Stomach (tissue), 9 donors: ENCODE results near the gene PRKG1. TPM values are rescaled to one million over a fixed set of nuclear protein-coding genes. Genes with fewer than 3 reads are reported as not detected.
A peak's percentile ranks its signal among the peaks of the same experiment; 100 is the strongest.

Source experiments
- DNase-seq, 2 donors: peaks; one replicate each; pipeline versions ENCODE4 v3.0.0 to v3.0.0-alpha.2; 2013 to 2019
- H3K27ac ChIP-seq, 5 donors: fragments of 200-600 bp in 4 of 5; sonication (generic) in 4 of 5; one replicate each; pipeline ENCODE4 v1.5.1; 2013 to 2019; ENCODE audit warnings: mild to moderate bottlenecking in 1 of 5, moderate library complexity in 1 of 5
- H3K27me3 ChIP-seq, 3 donors: fragments of 200-600 bp; sonication (generic); one replicate each; pipeline ENCODE4 v1.5.1; 2017 to 2019; ENCODE audit warnings: mixed run types in 1 of 3
- H3K36me3 ChIP-seq, 4 donors: fragments of 200-600 bp; sonication (generic); 1 replicate in 3 of 4; 2 replicates in 1 of 4; pipeline ENCODE4 v1.5.1; 2016 to 2019
- H3K4me1 ChIP-seq, 4 donors: fragments of 200-600 bp; sonication (generic); one replicate each; pipeline ENCODE4 v1.5.1; 2016 to 2019
- H3K4me3 ChIP-seq, 4 donors: fragments of 200-600 bp; sonication (generic) in 3 of 4; one replicate each; pipeline ENCODE4 v1.5.1; 2016 to 2019; ENCODE audit warnings: mild to moderate bottlenecking in 1 of 4
- H3K9me3 ChIP-seq, 4 donors: fragments of 200-600 bp; sonication (generic); one replicate each; pipeline ENCODE4 v1.5.1; 2016 to 2019
- EP300 ChIP-seq: sonication (generic); formaldehyde crosslinking; IDR thresholded peaks from one replicate; pipeline ENCODE4 v1.6.1; 2017; ENCODE audit warnings: antibody characterized with exemption
- POLR2A ChIP-seq, 4 donors: fragments of 450-650 bp; IDR thresholded peaks; one replicate each; pipeline ENCODE4 v1.6.1; 2016; ENCODE audit warnings: antibody characterized with exemption in 4 of 4, control low read depth in 2 of 4, mild to moderate bottlenecking in 1 of 4, moderate library complexity in 1 of 4
- POLR2AphosphoS5 ChIP-seq, 3 donors: sonication (generic); formaldehyde crosslinking; IDR thresholded peaks; one replicate each; pipeline ENCODE4 v1.6.1; 2016; ENCODE audit warnings: antibody characterized with exemption in 3 of 3
- WGBS, 5 donors: extraction: QIAGEN DNeasy Blood & Tissue Kit in 3 of 5; methylation state at CpG; one replicate each; pipeline versions ENCODE4 v1.1.5 to v1.1.7; 2013 to 2018; 5-methylcytosine and 5-hydroxymethylcytosine counted together
- intact Hi-C: fragments of 100-400 bp; cut with DNase I; formaldehyde crosslinking; loops from one replicate; pipeline ENCODE4 v1.15.1; 2023; ENCODE audit warnings: low total_unique reads
- polyA plus RNA-seq, 3 donors: library from polyadenylated mRNA; stranded (reverse); fragments of 200-250 nt; gene quantifications; one replicate each; pipeline ENCODE4 v1.2.3, GENCODE V29; 2013
- total RNA-seq, 5 donors: library from RNA; depleted of rRNA; stranded (reverse); fragments of >200 nt; gene quantifications; one replicate each; pipeline versions ENCODE4 v1.1.0 to v1.2.3, GENCODE V29; 2014 to 2016
- TF ChIP-seq, protein P1 (sequence below), 7 experiments: fragments of 450-650 bp in 4 of 7; fragments of 200-600 bp in 3 of 7; sonication (generic) in 3 of 7; IDR thresholded peaks; one replicate each; pipeline ENCODE4 v1.5.1; 2016 to 2019; ENCODE audit warnings: antibody characterized with exemption in 7 of 7, control low read depth in 2 of 7, mild to moderate bottlenecking in 1 of 7
- donor health status: healthy with polysubstance abuse.
- donor health status: Bipolar disorder and iron deficiency.
- donor health status: healthy.

The PRKG1 gene
- total and polyA plus RNA-seq, 8 donors = 1.5 to 89.2 (median 14.3) TPM

DNA sequence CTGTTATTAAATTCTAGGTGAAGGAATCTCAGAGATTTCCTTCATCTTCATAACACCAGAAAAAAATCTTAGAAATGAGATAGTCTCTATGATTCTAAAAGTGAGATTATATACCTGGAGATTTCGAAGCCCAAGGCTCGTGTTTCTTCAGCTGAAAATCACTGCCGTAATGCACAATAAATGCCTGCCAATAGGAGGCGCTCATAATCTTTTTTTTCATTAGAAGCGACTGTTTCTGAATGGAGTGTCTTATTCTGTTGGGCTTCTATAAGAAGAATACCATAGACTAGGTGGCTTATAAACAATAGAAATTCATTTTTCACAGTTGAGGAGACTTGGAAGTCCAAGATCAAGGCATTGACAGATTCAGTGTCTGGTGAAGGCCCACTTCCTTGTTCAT lies 294.7 kb downstream of the PRKG1 start:
- TF ChIP-seq POLR2AphosphoS5 (IDR thresholded peaks at IDR 0.05) (no peak), EP300 (no peak), POLR2A (IDR thresholded peaks at IDR 0.05) (no peak)
- TF ChIP-seq, protein P1, sequence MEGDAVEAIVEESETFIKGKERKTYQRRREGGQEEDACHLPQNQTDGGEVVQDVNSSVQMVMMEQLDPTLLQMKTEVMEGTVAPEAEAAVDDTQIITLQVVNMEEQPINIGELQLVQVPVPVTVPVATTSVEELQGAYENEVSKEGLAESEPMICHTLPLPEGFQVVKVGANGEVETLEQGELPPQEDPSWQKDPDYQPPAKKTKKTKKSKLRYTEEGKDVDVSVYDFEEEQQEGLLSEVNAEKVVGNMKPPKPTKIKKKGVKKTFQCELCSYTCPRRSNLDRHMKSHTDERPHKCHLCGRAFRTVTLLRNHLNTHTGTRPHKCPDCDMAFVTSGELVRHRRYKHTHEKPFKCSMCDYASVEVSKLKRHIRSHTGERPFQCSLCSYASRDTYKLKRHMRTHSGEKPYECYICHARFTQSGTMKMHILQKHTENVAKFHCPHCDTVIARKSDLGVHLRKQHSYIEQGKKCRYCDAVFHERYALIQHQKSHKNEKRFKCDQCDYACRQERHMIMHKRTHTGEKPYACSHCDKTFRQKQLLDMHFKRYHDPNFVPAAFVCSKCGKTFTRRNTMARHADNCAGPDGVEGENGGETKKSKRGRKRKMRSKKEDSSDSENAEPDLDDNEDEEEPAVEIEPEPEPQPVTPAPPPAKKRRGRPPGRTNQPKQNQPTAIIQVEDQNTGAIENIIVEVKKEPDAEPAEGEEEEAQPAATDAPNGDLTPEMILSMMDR (IDR thresholded peaks at IDR 0.05) = no peak
- H3K4me3 ChIP-seq = no peak overlapping the region
- no peaks in the 10 kb centered on the region for H3K9me3 ChIP-seq
- no peaks in the 10 kb centered on the region for H3K27me3 ChIP-seq
- no peak for DNase-seq
- peaks cover 0 to 6% (median 0%) of the 10 kb centered on the region in 4 donors for H3K4me1 ChIP-seq
- no peak overlapping the region for H3K27ac ChIP-seq
- intact Hi-C loops = no loop called here
- H3K36me3 ChIP-seq = no peaks in the 10 kb centered on the region
- WGBS, 5 donors = 86 to 92% (median 90%) methylated on average over 5 of the region's 5 CpGs

DNA sequence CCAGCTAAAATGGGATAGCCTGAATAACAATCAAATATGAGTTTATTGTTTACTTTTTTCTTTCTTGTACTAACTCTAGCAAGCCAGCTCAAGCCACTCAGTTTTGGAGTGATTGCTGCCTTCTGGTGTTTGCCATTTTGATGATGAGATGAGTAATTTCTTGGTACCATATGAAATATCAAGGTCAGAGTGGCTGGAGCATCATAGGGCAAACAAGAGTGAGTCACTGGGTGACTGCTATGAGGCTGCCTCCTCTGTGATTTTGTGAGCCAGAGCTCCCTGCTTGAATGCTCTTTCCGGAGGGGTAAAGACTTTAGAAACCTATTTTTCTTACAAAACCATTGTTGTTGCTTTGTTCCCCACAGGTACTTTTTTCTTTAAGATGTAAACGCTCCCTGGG lies 295.6 kb downstream of the PRKG1 start:
- no peaks in the 10 kb centered on the region for H3K36me3 ChIP-seq
- no peak overlapping the region for H3K27ac ChIP-seq
- H3K9me3 ChIP-seq = no peaks in the 10 kb centered on the region
- intact Hi-C loops = no loop called here
- peaks cover 0 to 6% (median 0%) of the 10 kb centered on the region in 4 donors for H3K4me1 ChIP-seq
- H3K4me3 ChIP-seq = no peak overlapping the region
- no peaks in the 10 kb centered on the region for H3K27me3 ChIP-seq
- TF ChIP-seq POLR2A (IDR thresholded peaks at IDR 0.05) (no peak), POLR2AphosphoS5 (IDR thresholded peaks at IDR 0.05) (no peak), EP300 (no peak)
- TF ChIP-seq, protein P1 (IDR thresholded peaks at IDR 0.05) = no peak
- DNase-seq = no peak
- WGBS, 5 donors = 87 to 94% (median 90%) methylated on average over 2 of the region's 2 CpGs

DNA sequence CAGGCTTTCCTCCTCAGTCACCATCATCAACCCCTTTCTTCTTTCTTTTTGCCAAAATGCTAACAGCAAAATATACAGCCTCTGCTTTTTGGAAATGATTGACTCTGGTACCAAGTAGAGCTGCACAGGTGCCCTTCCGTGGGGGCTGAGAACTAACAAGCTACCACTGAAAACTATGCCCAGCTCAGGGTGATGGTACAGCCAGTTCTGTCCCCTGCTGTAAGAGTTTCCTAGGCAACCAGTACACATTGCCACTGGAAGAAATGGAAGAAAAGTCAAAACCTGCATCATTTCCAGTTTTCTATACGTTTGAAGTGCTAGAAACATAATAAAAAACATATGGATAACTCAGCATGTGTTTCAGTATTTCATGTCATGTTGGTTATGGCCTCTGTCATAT lies 297.5 kb downstream of the PRKG1 start:
- Histone ChIP-seq H3K36me3 (no peaks in the 10 kb centered on the region), H3K27me3 (no peaks in the 10 kb centered on the region), H3K9me3 (no peaks in the 10 kb centered on the region), H3K4me1 (no peaks in the 10 kb centered on the region), H3K27ac (no peak overlapping the region), H3K4me3 (no peak overlapping the region)
- intact Hi-C loops = no loop called here
- TF ChIP-seq POLR2A (IDR thresholded peaks at IDR 0.05) (no peak), POLR2AphosphoS5 (IDR thresholded peaks at IDR 0.05) (no peak), EP300 (no peak)
- TF ChIP-seq, protein P1 (IDR thresholded peaks at IDR 0.05) = no peak
- DNase-seq = peak in 1 of 2 donors; percentile 12
- WGBS, 5 donors = 45 to 68% (median 65%) methylated on average over 2 of the region's 2 CpGs

DNA sequence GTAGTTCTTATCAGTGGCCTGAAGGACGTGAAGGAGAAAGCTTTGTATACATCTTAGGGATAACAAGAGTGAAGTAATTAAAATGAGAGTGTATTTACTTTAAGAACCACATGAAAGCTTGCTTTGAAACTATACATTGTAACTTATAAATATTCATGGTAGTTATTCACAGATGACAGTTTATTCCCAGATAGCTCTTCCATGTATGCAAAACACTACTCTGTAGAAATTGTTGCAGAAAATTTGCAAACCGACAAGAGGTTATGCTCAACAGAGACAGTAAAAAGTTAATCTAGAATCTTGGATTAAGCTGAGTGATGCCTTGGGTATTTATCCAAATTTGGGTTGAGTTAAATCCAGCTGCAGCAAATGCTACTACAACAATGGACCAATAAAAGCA lies 301.5 kb downstream of the PRKG1 start:
- Histone ChIP-seq H3K4me1 (peaks cover 0 to 3% (median 1%) of the 10 kb centered on the region in 4 donors), H3K4me3 (no peak overlapping the region), H3K9me3 (no peaks in the 10 kb centered on the region), H3K27me3 (no peaks in the 10 kb centered on the region), H3K36me3 (no peaks in the 10 kb centered on the region), H3K27ac (no peak overlapping the region)
- DNase-seq = no peak
- TF ChIP-seq, protein P1 (IDR thresholded peaks at IDR 0.05) = no peak
- TF ChIP-seq EP300 (no peak), POLR2A (IDR thresholded peaks at IDR 0.05) (no peak), POLR2AphosphoS5 (IDR thresholded peaks at IDR 0.05) (no peak)
- intact Hi-C loops = no loop called here
- 52 to 64% (median 53%) methylated on average over 2 of the region's 2 CpGs for WGBS, 5 donors
